HG02678 (cell line): ENCODE data around the gene CGB2.
"Not testable (repeated sequence)": the region's sequence is repeated elsewhere in the genome, so short reads cannot be mapped to it uniquely, and the experiment has no call there.

Experiments used
- ATAC-seq: cut with Tn5 transposase; IDR thresholded peaks from one replicate; pipeline ENCODE4 v1.9.1; 2021; ENCODE audit warnings: mild to moderate bottlenecking, moderate library complexity; ENCODE audit not compliant: unreplicated experiment

The CGB2 gene

DNA sequence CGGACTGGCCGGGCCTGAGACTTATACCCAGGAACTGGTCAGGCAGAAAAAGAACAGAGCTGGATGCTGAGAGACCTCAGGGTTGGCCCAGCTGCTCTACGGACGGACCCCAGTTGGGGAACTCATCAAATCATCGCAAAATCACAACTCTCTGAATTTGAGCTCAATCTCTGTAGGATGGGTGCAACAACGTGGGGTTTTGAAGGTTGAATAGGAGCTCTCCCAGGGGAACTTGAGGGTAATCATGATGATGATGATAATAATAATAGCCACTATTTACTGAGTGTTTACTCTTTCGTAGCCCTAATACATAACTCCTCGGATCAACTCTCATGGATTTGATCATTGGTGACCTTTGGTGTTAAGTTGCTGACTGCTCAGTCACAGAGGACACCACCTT lies 1.4 kb upstream of the CGB2 start:
- ATAC-seq: not testable (repeated sequence)

DNA sequence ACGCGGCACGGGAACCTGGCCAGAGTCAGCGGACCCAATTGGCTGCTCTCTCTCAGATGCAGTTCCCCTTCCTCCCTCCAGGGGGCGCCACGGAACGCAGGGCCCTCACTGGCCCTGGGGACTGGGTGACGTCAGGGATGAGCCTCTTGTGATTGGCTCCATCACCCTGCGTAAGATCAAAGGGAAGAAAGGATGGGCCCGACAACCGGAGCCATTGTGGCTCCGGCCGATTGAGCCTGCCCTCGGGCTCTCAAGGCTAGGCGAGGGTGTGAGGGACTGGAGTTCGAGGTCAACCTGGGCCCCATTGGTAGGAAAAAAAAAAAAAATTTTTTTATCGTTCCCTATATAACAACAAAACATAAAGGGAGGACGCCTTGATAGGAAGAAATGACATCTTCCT lies 5.1 kb downstream of the CGB2 start, which contains the start of gene CGB1:
CGB1 (minus strand) TSS at position 81 of the 400 bp plus-strand sequence. CDS start 184 bp downstream, outside the sequence.
- ATAC-seq: not testable (repeated sequence)

DNA sequence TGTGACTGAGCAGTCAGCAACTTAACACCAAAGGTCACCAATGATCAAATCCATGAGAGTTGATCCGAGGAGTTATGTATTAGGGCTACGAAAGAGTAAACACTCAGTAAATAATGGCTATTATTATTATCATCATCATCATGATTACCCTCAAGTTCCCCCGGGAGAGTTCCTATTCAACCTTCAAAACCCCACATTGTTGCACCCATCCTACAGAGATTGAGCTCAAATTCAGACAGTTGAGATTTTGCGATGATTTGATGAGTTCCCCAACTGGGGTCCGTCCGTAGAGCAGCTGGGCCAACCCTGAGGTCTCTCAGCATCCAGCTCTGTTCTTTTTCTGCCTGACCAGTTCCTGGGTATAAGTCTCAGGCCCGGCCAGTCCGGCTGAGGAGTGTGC lies 6.4 kb downstream of the CGB2 start:
- not testable (repeated sequence) for ATAC-seq

DNA sequence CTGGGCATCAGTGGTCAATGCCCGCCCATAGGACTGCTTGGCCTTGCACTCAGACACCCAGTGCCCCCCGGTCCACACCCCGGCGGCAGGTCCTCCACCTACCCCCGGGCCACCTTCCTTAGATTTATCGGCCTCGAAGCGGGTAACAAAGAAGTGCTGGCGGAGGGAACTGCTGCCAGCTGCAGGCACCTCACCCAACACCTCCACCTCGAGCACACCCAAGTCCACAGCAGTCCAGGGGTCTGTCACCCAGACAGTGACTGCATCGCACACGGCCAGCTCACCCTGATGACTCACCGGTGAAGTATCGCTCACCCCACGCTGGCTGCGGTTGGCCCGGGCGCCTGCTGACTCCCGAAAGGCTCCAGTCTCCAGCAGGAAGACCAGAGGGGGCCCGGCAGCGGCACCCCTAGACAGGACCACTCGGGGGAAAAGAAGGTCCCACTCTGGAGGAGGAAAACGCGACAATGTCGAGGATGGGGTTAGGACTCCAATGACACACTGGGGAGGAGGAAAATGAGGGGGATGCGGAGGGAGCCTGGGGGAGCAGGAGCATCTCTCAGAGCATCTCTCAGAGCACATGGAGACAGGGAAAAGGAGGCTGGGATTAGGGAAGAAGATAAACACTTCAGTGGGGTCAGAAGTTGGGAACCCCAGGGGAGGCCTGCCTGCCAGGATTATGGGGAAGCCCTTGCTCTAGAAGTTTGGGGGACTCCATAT lies 7.0 kb downstream of the CGB2 start:
- ATAC-seq: not testable (repeated sequence)

DNA sequence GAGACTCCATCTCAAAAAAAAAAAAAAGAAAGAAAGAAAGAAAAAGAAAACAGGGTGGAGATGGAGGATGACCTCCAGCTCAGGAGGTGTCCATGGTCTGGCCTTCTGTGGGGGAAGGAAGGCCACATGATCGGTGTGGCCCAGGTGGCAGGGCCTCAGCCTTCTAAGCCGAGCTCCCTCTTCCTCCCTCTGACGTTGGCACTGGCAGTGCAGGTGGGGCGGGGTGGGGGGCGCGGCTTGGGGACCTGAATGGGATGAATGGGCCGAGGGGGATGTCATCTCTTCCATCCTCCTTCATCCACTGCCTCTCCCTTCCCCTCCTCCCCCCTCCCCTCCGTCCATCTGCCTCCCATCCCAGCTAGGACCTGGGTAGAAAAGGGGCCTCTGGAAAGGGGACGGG lies 8.0 kb downstream of the CGB2 start:
- not testable (repeated sequence) for ATAC-seq

DNA sequence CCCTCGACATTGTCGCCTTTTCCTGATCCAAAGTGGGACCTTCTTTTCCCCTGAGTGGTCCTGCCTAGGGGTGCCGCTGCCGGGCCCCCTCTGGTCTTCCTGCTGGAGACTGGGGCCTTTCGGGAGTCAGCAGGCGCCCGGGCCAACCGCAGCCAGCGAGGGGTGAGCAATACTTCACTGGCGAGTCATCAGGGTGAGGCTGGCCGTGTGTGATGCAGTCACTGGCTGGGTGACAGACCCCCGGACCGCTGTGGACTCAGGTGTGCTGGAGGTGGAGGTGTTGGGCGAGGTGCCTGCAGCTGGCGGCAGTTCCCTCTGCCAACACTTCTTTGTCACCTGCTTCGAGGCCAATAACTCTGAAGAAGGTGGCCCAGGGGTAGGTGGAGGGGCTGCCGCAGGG lies 10.5 kb downstream of the CGB2 start:
- no peak for ATAC-seq

DNA sequence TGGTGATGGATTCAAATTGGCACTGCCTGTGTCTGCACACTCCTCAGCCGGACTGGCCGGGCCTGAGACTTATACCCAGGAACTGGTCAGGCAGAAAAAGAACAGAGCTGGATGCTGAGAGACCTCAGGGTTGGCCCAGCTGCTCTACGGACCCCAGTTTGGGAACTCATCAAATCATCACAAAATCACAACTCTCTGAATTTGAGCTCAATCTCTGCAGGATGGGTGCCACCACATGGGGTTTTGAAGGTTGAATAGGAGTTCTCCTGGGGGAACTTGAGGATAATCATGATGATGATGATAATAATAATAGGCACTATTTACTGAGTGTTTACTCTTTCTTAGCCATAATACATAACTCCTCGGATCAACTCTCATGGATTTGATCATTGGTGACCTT lies 11.0 kb downstream of the CGB2 start:
- not testable (repeated sequence) for ATAC-seq

DNA sequence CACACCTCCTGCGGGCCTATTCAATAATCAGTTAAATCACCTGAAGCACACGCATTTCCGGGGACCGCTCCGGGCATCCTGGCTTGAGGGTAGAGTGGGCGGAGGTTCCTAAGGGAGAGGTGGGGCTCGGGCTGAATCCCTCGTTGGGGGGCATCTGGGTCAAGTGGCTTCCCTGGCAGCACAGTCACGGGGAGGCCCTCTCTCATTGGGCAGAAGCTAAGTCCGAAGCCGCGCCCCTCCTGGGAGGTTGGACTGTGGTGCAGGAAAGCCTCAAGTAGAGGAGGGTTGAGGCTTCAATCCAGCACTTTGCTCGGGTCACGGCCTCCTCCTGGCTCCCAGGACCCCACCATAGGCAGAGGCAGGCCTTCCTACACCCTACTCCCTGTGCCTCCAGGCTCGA lies 11.9 kb downstream of the CGB2 start, which contains the start of gene CGB5:
CGB5 (plus strand) TSS at position 301 of the 400 bp plus-strand sequence. CDS start 362 bp downstream, outside the sequence.
- ATAC-seq: not testable (repeated sequence)

DNA sequence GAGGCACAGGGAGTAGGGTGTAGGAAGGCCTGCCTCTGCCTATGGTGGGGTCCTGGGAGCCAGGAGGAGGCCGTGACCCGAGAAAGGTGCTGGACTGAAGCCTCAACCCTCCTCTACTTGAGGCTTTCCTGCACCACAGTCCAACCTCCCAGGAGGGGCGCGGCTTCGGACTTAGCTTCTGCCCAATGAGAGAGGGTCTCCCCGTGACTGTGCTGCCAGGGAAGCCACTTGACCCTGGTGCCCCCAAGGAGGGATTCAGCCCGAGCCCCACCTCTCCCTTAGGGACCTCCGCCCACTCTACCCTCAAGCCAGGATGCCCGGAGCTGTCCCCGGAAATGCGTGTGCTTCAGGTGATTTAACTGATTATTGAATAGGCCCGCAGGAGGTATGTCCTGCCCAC lies 17.3 kb downstream of the CGB2 start, which contains the start of gene CGB8:
CGB8 (minus strand) TSS at position 101 of the 400 bp plus-strand sequence. CDS start 372 bp downstream, outside the sequence.
- not testable (repeated sequence) for ATAC-seq

DNA sequence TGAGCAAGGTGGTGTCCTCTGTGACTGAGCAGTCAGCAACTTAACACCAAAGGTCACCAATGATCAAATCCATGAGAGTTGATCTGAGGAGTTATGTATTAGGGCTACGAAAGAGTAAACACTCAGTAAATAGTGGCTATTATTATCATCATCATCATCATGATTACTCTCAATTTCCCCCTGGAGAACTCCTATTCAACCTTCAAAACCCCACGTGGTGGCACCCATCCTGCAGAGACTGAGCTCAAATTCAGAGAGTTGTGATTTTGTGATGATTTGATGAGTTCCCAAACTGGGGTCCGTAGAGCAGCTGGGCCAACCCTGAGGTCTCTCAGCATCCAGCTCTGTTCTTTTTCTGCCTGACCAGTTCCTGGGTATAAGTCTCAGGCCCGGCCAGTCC lies 18.1 kb downstream of the CGB2 start:
- not testable (repeated sequence) for ATAC-seq

DNA sequence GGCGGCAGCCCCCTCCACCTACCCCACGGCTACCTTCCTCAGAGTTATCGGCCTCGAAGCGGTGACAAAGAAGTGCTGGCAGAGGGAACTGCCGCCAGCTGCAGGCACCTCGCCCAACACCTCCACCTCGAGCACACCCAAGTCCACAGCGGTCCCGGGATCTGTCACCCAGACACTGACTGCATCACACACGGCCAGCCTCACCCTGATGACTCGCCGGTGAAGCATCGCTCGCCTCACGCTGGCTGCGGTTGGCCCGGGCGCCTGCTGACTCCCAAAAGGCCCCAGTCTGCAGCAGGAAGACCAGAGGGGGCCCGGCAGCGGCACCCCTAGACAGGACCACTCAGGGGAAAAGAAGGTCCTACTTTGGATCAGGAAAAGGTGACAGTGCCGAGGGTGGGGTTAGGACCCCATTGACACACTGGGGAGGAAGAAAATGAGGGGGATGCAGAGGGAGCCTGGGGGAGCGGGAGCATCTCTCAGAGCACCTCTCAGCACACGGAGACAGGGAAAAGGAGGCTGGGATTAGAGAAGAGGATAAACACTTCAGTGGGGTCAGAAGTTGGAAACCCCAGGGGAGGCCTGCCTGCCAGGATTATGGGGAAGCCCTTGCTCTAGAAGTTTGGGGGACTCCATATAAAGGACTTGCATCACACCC lies 18.8 kb downstream of the CGB2 start:
- ATAC-seq: not testable (repeated sequence)

DNA sequence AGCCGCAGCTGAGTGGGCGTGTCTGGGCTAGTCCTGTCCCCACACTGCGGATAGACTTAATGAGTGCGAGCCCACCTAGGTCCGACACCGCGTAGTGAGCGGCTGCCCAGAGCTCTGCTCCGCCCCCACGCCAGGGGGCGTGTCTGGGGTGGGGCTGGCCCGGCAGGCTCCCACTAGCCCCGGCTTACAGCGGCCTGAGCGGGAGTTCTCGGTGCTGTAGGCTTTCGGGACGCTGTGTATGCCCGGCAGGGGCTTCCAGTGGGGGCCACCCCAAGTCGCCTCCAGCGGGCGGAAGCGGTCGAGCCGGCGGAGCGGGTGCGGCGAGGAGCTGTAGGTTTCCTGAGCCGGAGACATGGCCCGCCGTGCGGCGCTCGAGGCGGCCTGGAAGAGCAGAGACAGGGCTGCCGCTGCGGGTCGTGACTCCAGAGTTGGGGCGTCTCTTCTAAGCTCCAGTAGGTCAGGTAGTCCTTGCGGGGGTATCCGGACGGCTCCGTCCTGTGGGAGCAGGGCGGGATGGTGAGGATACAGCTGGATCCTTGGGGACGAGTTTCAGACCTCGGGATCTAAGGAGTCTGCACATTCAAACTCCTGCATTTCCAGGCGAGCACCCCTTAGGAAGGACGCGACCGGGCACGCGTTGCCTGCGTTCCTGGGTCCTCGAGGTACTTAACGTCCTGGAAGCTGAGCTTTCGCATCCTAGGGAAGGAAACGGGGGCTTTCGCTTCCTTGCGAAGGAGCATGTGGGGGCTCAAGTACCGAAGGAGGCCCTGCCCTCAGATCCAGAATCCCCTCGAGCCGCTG lies 24.6 kb downstream of the CGB2 start:
- no peak for ATAC-seq

DNA sequence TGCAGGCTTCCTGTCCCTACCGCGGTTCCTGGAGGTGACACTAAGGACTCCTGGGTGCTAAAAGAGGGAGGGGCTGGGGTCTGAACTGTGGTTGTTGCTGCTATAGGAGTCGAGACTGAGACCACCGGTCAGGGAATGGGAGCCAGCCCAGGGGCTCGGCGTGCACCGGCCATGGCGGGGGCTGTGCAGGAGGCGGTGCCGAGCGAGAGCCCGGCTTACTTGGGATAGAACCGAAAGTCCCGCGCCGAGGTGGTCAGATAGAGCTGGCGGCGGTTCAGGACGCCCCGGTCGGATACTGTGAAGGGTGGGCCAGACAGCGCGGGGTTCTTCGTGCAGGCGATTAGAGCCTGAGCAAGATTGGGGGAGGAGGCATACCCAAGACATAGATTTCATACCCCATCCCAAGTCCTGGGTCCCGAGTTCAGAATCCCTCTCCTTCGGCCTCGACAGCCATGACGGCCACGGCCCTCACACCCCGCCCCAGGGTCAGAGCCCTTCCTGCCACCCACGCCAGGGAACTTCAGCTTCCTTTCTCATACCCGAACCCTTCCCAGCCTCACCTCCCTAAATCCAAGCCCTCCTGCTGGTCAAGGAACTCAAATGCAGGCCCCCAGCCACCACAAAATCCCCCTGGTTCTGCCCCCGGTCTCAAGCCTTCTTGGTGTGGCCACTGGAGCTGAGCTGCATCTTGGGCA lies 25.4 kb downstream of the CGB2 start:
- not testable (repeated sequence) for ATAC-seq

DNA sequence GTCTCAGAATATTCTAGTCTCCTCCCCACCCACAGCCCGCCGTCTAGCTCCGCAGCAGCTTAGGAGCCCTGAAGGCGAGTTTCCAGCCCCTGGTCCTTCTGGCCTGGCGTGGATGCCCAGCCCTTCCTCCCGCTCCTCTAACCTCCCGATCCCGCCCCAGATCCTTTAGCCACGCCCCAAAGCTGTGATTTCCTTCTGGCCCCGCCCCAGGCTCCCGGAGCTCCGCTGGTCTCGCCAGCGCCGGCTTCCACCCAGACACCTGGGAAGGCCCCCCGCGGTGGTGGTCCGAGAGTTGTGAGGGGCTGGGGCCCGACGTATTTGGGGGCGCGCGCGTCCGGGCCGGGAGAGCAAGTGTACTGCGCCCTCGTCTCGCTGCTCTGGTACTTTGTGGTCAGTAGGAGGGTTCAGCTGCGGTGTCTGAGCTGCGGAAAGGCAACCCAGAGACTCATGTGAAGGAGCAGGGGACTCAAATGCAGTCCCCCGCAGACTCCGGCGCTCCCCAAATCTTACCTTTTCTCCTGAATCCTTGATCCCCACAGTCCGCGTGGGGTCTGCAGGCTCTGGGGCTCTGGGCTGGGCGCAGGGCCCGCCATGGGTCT lies 26.0 kb downstream of the CGB2 start, which contains the start of gene CGB7:
CGB7 (minus strand) TSS at position 114 of the 599 bp plus-strand sequence. CDS start 2,374 bp downstream, outside the sequence.
- ATAC-seq: no peak

DNA sequence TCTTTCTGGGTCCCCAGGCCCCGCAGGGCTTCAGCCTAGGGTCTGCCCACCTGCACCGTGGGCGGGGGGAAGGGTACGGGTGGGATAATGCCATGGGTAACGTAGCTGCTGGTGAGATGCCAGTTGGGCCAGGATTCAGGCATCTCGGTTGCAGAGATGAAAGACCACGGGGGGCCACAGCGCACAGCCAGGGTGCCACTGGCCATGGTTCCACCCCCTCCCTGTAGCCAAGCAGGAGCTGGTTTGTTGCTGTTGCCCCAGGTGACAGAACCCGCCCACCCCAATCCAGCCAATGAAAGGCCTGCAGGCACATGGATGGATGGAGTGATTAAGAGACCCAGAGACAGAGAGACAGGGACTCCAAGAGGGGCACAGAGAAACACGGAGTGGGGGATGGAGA lies 26.9 kb downstream of the CGB2 start:
- ATAC-seq: no peak

DNA sequence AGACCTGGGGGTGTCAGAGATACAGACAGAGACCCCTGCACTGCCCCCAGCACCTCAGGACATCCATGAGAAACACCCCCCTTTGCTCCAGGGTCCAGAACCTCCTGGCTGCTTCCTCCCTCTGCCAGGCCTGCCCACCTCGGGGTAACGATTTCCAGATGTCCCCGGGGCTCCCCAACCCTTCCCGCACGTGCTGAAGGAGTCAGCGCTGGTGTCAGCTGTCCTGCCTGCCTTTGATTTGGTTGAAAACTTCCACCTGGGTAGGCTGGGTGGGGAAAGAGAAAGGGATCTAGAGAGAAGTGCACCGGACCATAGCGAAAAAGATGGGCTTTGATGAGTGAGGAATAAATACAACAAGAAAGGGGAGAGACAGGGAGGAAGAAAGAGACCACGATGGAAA lies 27.4 kb downstream of the CGB2 start:
- no peak for ATAC-seq

DNA sequence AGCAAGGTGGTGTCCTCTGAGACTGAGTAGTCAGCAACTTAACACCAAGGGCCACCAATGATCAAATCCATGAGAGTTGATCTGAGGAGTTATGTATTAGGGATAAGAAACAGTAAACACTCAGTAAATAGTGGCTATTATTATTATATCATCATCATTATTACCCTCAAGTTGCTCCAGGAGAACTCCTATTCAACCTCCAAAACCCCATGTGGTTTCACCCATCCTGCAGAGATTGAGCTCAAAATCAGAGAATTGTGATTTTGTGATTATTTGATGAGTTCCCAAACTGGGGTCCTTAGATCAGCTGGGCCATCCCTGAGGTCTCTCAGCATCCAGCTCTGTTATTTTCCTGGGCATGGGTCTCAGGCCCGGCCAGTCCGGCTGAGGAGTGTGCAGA lies 29.3 kb downstream of the CGB2 start:
- ATAC-seq: no peak

DNA sequence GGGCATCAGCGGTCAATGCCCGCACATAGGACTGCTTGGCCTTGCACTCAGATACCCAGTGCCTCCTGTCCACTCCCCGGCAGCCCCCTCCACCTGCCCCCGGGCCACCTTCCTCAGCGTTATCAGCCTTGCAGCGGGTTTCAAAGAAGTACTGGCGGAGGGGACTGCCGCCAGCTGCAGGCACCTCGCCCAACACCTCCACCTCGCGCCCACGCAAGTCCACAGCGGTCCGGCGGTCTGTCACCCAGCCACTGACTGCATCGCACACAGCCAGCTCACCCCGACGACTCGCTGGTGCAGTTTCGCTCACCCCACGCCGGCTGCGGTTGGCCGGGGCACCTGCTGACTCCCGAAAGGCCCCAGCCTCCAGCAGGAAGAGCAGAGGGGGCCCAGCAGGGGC lies 29.8 kb downstream of the CGB2 start:
- no peak for ATAC-seq

DNA sequence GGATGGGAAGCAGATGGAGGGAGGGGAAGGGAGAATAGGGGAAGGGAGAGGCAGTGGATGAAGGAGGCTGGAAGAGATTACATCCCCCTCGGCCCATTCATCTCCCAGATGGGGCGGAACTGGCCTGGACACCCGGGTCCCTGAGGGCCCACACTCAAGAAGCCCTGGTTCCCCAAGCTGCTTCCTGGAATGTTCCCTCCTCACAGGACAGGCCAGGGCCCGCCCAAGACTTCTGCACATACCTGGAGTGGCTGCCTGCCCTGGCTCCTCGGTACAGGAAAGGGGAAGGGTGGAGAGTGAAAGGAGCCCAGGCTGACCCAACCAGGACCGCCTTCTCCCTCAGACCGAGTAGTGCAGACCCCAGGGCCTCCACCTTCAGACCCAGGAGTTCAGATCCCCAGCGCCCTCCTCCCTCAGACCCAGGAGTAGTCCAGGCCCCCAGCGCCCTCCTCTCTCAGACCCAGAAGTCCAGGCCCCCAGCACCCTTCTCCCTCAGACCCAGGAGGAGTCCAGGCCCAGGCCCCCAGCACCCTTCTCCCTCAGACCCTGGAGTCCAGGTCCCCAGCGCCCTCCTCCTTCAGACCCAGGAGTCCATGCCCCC lies 32.4 kb downstream of the CGB2 start:
- ATAC-seq: no peak
